Mucosa of stomach (tissue), 1 donor: Measurements from ENCODE around the gene VAMP1.
"Not testable (repeated sequence)": the region's sequence is repeated elsewhere in the genome, so short reads cannot be mapped to it uniquely, and the experiment has no call there.

ENCODE experiments used
- H3K27me3 ChIP-seq: one replicate; pipeline ENCODE4 v1.7.0; 2013; ENCODE audit warnings: mild to moderate bottlenecking, low read length; ENCODE audit not compliant: control insufficient read depth, insufficient read depth
- H3K36me3 ChIP-seq: one replicate; pipeline ENCODE4 v1.7.0; 2013; ENCODE audit warnings: low read length; ENCODE audit not compliant: control insufficient read depth, insufficient read depth
- H3K4me1 ChIP-seq: one replicate; pipeline ENCODE4 v1.7.0; 2013; ENCODE audit warnings: mild to moderate bottlenecking, low read length; ENCODE audit not compliant: control insufficient read depth, insufficient read depth
- H3K4me3 ChIP-seq: one replicate; pipeline ENCODE4 v1.7.0; 2013; ENCODE audit warnings: low read length
- H3K9ac ChIP-seq: one replicate; pipeline ENCODE4 v1.7.0; 2013; ENCODE audit warnings: mild to moderate bottlenecking, low read length, moderate library complexity
- H3K9me3 ChIP-seq: one replicate; pipeline ENCODE4 v1.7.0; 2013; ENCODE audit warnings: mild to moderate bottlenecking, low read length, moderate library complexity; ENCODE audit not compliant: control insufficient read depth
- donor health status: Pancreatic carcinoma.

The VAMP1 gene

DNA sequence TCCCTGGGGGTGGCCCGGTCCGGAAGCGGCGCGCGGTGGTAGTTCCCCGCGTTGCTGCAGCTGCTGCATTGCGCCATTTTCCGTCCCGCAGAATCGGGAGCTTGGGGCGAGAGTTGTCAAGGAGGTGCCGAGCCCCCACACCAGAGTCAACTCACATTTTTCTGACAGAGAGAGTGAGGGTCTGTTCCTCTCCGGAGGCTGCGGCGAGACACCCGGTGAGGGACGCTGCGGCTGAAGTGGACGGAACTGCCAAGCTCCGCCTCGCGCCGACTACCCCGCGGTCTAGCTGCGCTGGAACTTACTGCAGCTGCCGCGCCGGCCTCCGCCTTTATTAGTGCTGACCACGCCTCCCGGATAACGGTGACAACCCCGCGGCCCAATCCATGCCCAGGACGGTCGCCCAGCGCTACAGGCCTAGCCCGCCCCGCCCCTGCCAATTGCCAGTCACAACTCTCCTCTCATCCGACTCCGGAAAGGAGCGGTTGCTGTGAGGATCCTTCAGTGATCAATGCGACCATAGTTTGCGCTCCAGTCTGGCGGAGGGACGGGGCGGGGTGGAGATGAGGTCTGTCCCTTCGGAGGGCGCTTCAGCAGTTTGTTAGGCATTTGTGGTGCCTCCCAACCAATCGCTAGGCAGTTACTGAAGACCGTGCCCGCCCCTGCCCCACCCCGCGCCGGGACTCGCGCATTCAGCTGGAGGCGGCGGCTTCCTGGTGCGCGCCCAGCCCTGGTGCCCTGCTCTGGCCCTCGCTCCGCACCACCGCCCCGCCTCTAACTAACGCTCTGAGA, at the start of gene VAMP1:
VAMP1 (minus strand) TSS at position 303 of the 789 bp plus-strand sequence; CDS start at position 157, 146 bp downstream.
- peaks cover 14% of the 10 kb centered on the region for H3K4me1 ChIP-seq
- H3K36me3 ChIP-seq: no peaks in the 10 kb centered on the region
- H3K9me3 ChIP-seq: no peaks in the 10 kb centered on the region
- peak within 1 kb of the TSS; percentile 63 for H3K9ac ChIP-seq
- no peaks in the 10 kb centered on the region for H3K27me3 ChIP-seq
- H3K4me3 ChIP-seq: peak within 1 kb of the TSS; percentile 79

GRCh38 chr12:6520186-6520585, 49.7 kb upstream of the VAMP1 start:
- peaks cover 16% of the 10 kb centered on the region for H3K36me3 ChIP-seq
- no peaks in the 10 kb centered on the region for H3K9me3 ChIP-seq
- no peak overlapping the region for H3K4me3 ChIP-seq
- H3K27me3 ChIP-seq: no peaks in the 10 kb centered on the region
- H3K9ac ChIP-seq: no peak overlapping the region
- H3K4me1 ChIP-seq: no peaks in the 10 kb centered on the region

DNA sequence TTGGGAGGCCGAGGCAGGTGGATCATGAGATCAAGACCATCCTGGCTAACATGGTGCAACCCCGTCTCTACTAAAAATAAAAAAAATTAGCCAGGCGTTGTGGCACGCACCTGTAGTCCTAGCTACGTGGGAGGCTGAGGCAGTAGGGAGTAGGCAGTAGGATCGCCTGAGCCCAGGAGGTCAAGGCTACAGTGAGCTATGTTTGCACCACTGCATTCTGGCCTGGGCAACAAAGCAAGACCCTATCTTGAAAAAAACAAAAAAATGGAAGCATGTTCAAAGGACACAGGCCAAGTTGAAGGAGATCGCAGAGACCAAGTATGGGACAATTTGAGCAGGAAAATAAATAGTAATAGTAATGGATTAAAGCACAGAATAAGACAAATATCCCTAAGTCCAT, 37.6 kb upstream of the VAMP1 start:
- Histone ChIP-seq H3K9me3 (no peaks in the 10 kb centered on the region), H3K27me3 (no peaks in the 10 kb centered on the region), H3K9ac (no peak overlapping the region), H3K36me3 (no peaks in the 10 kb centered on the region), H3K4me1 (no peaks in the 10 kb centered on the region), H3K4me3 (no peak overlapping the region)

DNA sequence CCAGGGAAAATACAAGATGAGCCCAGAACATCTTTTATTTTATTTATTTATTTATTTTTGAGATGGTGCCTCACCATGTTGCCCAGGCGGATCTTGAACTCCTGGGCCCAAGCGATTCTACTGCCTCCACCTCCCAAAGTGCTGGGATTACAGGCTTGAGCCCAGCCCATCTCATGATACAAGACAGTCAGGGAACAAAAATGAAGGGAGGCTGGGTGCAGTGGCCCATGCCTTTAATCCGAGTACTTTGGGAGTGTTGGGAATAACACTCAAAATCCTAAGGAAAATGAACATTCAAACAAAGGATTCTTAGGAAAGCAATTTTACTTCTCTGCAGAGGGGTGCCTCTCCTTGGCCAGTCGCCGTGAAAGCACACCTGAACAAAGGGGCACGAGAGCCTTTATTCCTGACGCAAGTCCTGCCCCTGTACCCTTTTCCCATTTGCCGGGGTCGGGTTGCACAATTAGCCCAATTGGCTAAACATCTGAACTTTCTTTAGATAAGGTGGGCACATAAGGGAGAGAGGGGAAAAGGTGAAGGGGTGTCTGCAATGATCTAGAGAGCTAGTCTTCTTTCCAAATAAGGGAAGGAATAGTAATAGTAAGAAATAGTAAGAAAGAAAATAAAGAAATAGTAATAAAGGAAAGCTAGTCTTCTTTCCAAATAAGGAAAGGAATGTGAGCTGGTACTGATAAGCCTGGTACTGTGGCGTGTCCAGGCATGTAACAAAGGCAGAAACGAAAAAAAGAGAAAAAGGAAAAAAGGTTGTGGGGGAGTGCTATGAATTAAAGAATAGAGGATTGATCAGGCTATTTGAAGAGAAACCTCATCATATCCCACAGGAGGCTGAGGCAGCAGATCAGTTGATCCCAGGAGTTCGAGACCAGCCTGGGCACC, 36.9 kb upstream of the VAMP1 start:
- Histone ChIP-seq H3K9ac (no peak overlapping the region), H3K4me1 (no peaks in the 10 kb centered on the region), H3K4me3 (no peak overlapping the region), H3K36me3 (no peaks in the 10 kb centered on the region), H3K27me3 (no peaks in the 10 kb centered on the region), H3K9me3 (no peaks in the 10 kb centered on the region)

GRCh38 chr12:6500466-6500865, 30.0 kb upstream of the VAMP1 start:
- no peaks in the 10 kb centered on the region for H3K27me3 ChIP-seq
- H3K36me3 ChIP-seq: no peaks in the 10 kb centered on the region

DNA sequence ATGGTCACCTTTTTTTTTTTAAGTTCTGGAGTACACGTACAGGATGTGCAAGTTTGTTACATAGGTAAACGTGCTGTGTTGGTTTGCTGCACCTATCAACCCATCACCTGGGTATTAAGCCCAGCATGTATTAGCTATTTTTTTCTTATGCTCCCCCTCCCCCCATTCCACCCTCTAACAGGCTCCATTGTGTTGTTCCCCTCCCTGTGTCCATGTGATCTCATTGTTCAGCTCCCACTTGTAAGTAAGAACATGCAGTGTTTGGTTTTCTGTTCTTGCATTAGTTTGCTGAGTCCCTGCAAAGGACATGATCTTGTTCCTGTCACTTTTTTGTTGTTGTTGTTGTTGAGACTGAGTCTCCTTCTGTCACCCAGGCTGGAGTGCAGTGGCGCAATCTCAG, 26.8 kb upstream of the VAMP1 start:
- H3K4me3 ChIP-seq, H3K9ac ChIP-seq, H3K9me3 ChIP-seq, H3K27me3 ChIP-seq, H3K36me3 ChIP-seq: not testable (repeated sequence)
- peaks cover 11% of the 10 kb centered on the region for H3K4me1 ChIP-seq

More at GRCh38 chr12:6500466-6500865, 30.0 kb upstream of the VAMP1 start:
- Histone ChIP-seq H3K4me3 (no peak overlapping the region), H3K9ac (no peak overlapping the region), H3K4me1 (no peaks in the 10 kb centered on the region), H3K9me3 (no peaks in the 10 kb centered on the region)

DNA sequence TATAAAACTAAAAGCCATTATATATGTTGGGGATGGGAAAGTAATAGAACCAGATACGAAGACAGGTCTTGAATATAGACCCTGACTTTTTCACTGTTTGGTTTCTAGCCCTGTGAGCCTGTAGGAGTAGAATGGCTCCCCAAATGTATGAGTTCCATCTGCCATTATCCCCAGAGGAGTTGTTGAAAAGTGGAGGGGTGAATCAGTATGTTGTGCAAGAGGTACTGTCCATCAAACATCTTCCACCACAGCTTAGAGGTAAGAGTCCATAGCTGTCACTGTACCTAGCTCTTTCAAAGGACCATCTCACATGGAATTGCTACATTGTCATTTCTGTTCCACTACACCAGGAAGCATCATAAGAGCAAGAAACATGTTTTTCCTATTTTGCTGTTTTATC, 24.5 kb upstream of the VAMP1 start:
- Histone ChIP-seq H3K4me3 (no peak overlapping the region), H3K9me3 (no peaks in the 10 kb centered on the region), H3K27me3 (no peaks in the 10 kb centered on the region), H3K9ac (no peak overlapping the region), H3K36me3 (no peaks in the 10 kb centered on the region), H3K4me1 (peaks cover 14% of the 10 kb centered on the region)

DNA sequence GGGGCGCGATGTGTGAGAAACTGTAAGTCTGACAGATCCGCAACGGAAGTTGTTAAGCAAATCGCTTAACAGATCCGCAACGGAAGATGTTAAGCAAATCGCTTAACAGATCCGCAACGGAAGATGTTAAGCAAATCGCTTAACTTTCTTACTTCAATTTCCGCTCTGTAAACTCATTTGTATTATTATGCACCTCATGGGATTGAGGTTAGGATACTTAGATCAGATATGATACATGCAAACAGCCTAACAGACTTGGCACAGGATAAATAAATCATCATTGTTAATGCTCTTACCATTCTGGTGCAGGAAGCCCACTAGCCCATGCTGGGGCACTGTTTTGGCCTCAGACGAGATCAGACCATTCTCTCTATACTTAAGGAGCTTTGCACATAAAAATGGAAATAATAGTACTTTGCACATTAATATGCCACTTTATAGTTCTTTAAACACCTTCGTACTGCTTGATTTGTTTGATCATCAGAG, 23.8 kb upstream of the VAMP1 start:
- H3K36me3 ChIP-seq: no peaks in the 10 kb centered on the region
- no peaks in the 10 kb centered on the region for H3K27me3 ChIP-seq
- H3K4me1 ChIP-seq: peaks cover 14% of the 10 kb centered on the region
- peak overlapping the region; percentile 99 for H3K4me3 ChIP-seq
- peak overlapping the region; percentile 98 for H3K9ac ChIP-seq
- H3K9me3 ChIP-seq: no peaks in the 10 kb centered on the region

DNA sequence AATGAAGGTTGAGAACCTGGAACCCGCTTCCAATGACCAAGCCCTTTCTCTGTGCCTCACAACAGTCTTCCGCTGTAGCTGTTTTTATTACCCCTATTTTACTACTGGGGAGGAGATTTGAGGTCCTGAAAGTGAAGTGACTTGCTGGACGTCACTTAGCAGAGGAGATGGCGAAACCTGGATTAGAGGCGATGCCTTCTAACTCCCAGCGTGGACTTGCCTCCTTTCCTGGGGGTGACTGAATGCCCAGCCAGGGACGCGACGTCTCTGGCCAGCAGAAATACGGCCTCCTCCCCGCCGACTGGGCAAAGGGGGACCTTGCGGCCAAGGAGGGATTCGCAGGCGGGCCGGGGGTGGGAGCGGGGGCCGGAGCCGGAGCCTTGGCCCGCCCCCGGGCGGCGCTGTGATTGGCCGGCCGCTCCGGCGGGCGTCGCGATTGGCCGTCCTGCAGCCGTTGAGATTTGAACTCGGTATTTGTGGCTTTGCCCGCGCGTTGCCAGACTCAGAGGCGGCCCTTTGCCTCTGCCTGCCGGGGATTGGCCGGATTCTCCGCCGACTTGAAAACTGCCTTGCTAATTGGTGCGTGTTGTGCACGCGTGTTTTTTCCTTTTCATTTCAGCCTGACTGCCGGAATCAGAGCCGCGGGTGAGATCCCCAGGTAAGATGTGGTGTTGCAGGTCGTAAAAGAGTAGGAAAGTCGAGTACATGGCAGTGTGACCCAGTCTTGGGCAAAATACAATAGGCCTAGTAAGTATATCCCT, 23.2 kb upstream of the VAMP1 start, which contains the start of gene NCAPD2:
NCAPD2 (plus strand) TSS at position 606 of the 761 bp plus-strand sequence. CDS start 997 bp downstream, outside the sequence.
- no peaks in the 10 kb centered on the region for H3K27me3 ChIP-seq
- no peaks in the 10 kb centered on the region for H3K9me3 ChIP-seq
- H3K4me3 ChIP-seq: peak within 1 kb of the TSS; percentile 99
- no peaks in the 10 kb centered on the region for H3K36me3 ChIP-seq
- H3K9ac ChIP-seq: peak within 1 kb of the TSS; percentile 98
- peaks cover 14% of the 10 kb centered on the region for H3K4me1 ChIP-seq

- no peaks in the 10 kb centered on the region for H3K27me3 ChIP-seq
- peaks cover 14% of the 10 kb centered on the region for H3K4me1 ChIP-seq
- no peaks in the 10 kb centered on the region for H3K36me3 ChIP-seq
- H3K9ac ChIP-seq: peak within 1 kb of the TSS; percentile 98
- H3K4me3 ChIP-seq: peak within 1 kb of the TSS; percentile 99
- H3K9me3 ChIP-seq: no peaks in the 10 kb centered on the region
Observed at GRCh38 chr12:6492838-6493496, 22.5 kb upstream of the VAMP1 start, which contains the start of gene MRPL51. MRPL51 (minus strand) TSS chr12:6493262; CDS start chr12:6493136, 126 bp downstream.

DNA sequence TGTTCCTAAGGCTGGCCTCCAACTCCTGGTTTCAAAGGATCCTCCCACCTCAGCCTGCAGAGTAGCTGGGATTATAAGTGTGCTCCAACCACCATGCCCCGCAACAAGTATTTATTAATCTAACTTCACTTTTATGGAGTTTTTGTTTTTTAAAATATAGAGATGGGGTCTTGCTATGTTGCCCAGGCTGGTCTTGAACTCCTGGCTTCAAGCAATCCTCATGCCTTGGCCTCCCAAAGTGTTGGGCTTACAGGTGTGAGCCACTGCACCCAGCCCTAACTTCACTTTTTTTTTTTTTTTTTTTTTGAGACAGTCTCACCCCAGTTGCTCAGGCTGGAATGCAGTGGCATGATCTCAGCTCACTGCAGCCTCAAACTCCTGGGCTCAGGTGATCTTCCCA, 20.2 kb upstream of the VAMP1 start:
- peaks cover 14% of the 10 kb centered on the region for H3K4me1 ChIP-seq
- H3K9me3 ChIP-seq, H3K9ac ChIP-seq, H3K27me3 ChIP-seq, H3K36me3 ChIP-seq, H3K4me3 ChIP-seq: not testable (repeated sequence)
